Measurements from ENCODE around the gene NKD1.
"Not testable (repeated sequence)": the region's sequence is repeated elsewhere in the genome, so short reads cannot be mapped to it uniquely, and the experiment has no call there.

The NKD1 gene

GRCh38 chr16:50576403-50577113, 28.4 kb downstream of the NKD1 start:
- H3K4me3 ChIP-seq (ENCODE audit: low read length) = no peak overlapping the region
- no peak overlapping the region for H3K9ac ChIP-seq (ENCODE audit: low read length)
- H3K27me3 ChIP-seq (ENCODE audit: control insufficient read depth, insufficient read depth, low read length) = no peaks in the 10 kb centered on the region
- no peak overlapping the region for H3K27ac ChIP-seq (ENCODE audit: low read length)
- H3K36me3 ChIP-seq (ENCODE audit: control insufficient read depth, low read depth, low read length) = no peaks in the 10 kb centered on the region
- peaks cover 5% of the 10 kb centered on the region for H3K4me1 ChIP-seq (ENCODE audit: control insufficient read depth, low read depth, low read length)
- H3K9me3 ChIP-seq (ENCODE audit: control insufficient read depth, low read depth, low read length) = no peaks in the 10 kb centered on the region

- Histone ChIP-seq H3K9me3 (ENCODE audit: control insufficient read depth, low read depth, low read length) (no peaks in the 10 kb centered on the region), H3K27ac (ENCODE audit: low read length) (no peak overlapping the region), H3K4me1 (ENCODE audit: control insufficient read depth, low read depth, low read length) (peaks cover 5% of the 10 kb centered on the region), H3K9ac (ENCODE audit: low read length) (no peak overlapping the region), H3K27me3 (ENCODE audit: control insufficient read depth, insufficient read depth, low read length) (no peaks in the 10 kb centered on the region), H3K4me3 (ENCODE audit: low read length) (no peak overlapping the region), H3K36me3 (ENCODE audit: control insufficient read depth, low read depth, low read length) (no peaks in the 10 kb centered on the region)
Measured at GRCh38 chr16:50578137-50578536, 29.9 kb downstream of the NKD1 start.

- not testable (repeated sequence) for H3K4me1 ChIP-seq (ENCODE audit: control insufficient read depth, low read depth, low read length); H3K9ac ChIP-seq (ENCODE audit: low read length)
Measured at GRCh38 chr16:50579373-50579772, 31.2 kb downstream of the NKD1 start.

GRCh38 chr16:50580180-50580798, 32.1 kb downstream of the NKD1 start:
- Histone ChIP-seq H3K9me3 (ENCODE audit: control insufficient read depth, low read depth, low read length) (no peaks in the 10 kb centered on the region), H3K27me3 (ENCODE audit: control insufficient read depth, insufficient read depth, low read length) (no peaks in the 10 kb centered on the region), H3K4me1 (ENCODE audit: control insufficient read depth, low read depth, low read length) (peaks cover 5% of the 10 kb centered on the region), H3K9ac (ENCODE audit: low read length) (no peak overlapping the region), H3K36me3 (ENCODE audit: control insufficient read depth, low read depth, low read length) (no peaks in the 10 kb centered on the region), H3K27ac (ENCODE audit: low read length) (no peak overlapping the region), H3K4me3 (ENCODE audit: low read length) (no peak overlapping the region)

More at GRCh38 chr16:50579373-50579772, 31.2 kb downstream of the NKD1 start:
- not testable (repeated sequence) for H3K9me3 ChIP-seq (ENCODE audit: control insufficient read depth, low read depth, low read length); H3K27me3 ChIP-seq (ENCODE audit: control insufficient read depth, insufficient read depth, low read length); H3K4me3 ChIP-seq (ENCODE audit: low read length); H3K36me3 ChIP-seq (ENCODE audit: control insufficient read depth, low read depth, low read length); H3K27ac ChIP-seq (ENCODE audit: low read length)

DNA sequence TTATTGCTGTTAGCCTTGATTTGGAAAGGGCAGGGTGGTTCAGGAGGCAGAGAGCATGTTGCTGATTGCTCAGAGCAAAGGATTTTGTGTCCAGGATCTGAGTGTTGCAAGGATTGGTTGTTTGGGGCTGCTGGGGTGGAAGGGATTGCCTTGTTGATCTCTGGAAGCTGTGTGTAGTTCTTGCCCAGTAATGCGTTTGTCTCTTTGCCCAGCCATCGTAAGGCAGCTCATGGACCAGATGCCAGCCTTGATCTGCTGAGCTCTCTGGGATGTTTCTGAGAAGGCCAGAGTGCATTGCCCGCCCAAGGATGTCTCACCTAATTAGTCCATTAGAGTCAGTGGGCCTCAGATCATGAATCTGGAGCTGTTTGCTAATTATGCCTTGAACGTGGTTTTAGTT, 33.6 kb downstream of the NKD1 start:
- peaks cover 5% of the 10 kb centered on the region for H3K4me1 ChIP-seq (ENCODE audit: control insufficient read depth, low read depth, low read length)
- H3K9ac ChIP-seq (ENCODE audit: low read length) = no peak overlapping the region
- H3K36me3 ChIP-seq (ENCODE audit: control insufficient read depth, low read depth, low read length) = no peaks in the 10 kb centered on the region
- H3K9me3 ChIP-seq (ENCODE audit: control insufficient read depth, low read depth, low read length) = no peaks in the 10 kb centered on the region
- no peaks in the 10 kb centered on the region for H3K27me3 ChIP-seq (ENCODE audit: control insufficient read depth, insufficient read depth, low read length)
- H3K27ac ChIP-seq (ENCODE audit: low read length) = no peak overlapping the region
- H3K4me3 ChIP-seq (ENCODE audit: low read length) = no peak overlapping the region

DNA sequence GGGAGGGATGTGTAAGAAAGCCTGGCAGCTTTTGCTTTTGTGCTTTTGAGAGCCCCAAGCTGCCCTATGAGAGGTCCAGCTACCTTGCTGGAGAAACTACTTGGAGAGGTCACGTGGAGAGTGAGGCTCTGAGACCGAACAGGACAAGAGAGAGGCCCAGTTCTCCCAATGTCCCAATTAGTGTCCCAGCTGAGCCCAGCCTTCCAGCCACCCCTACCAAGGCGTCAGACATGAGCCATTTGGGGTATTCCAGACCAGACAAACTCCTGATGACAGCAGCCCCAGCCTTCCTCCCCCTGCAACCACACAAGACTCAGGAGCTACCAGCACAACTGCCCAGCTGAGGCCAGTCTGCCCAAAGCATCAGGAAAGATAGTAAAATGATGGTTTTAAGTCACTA, 35.0 kb downstream of the NKD1 start:
- Histone ChIP-seq H3K36me3 (ENCODE audit: control insufficient read depth, low read depth, low read length) (no peaks in the 10 kb centered on the region), H3K9ac (ENCODE audit: low read length) (no peak overlapping the region), H3K4me3 (ENCODE audit: low read length) (no peak overlapping the region), H3K27ac (ENCODE audit: low read length) (no peak overlapping the region), H3K27me3 (ENCODE audit: control insufficient read depth, insufficient read depth, low read length) (no peaks in the 10 kb centered on the region), H3K4me1 (ENCODE audit: control insufficient read depth, low read depth, low read length) (peaks cover 5% of the 10 kb centered on the region), H3K9me3 (ENCODE audit: control insufficient read depth, low read depth, low read length) (no peaks in the 10 kb centered on the region)

GRCh38 chr16:50584033-50584722, 36.0 kb downstream of the NKD1 start:
- peaks cover 5% of the 10 kb centered on the region for H3K4me1 ChIP-seq (ENCODE audit: control insufficient read depth, low read depth, low read length)
- no peaks in the 10 kb centered on the region for H3K9me3 ChIP-seq (ENCODE audit: control insufficient read depth, low read depth, low read length)
- H3K36me3 ChIP-seq (ENCODE audit: control insufficient read depth, low read depth, low read length) = no peaks in the 10 kb centered on the region
- no peak overlapping the region for H3K4me3 ChIP-seq (ENCODE audit: low read length)
- H3K27ac ChIP-seq (ENCODE audit: low read length) = no peak overlapping the region
- H3K9ac ChIP-seq (ENCODE audit: low read length) = no peak overlapping the region
- no peaks in the 10 kb centered on the region for H3K27me3 ChIP-seq (ENCODE audit: control insufficient read depth, insufficient read depth, low read length)

- Histone ChIP-seq H3K36me3 (ENCODE audit: control insufficient read depth, low read depth, low read length) (no peaks in the 10 kb centered on the region), H3K27ac (ENCODE audit: low read length) (no peak overlapping the region), H3K4me1 (ENCODE audit: control insufficient read depth, low read depth, low read length) (peaks cover 5% of the 10 kb centered on the region), H3K9me3 (ENCODE audit: control insufficient read depth, low read depth, low read length) (no peaks in the 10 kb centered on the region), H3K27me3 (ENCODE audit: control insufficient read depth, insufficient read depth, low read length) (no peaks in the 10 kb centered on the region), H3K9ac (ENCODE audit: low read length) (no peak overlapping the region), H3K4me3 (ENCODE audit: low read length) (no peak overlapping the region)
Measured at GRCh38 chr16:50585331-50585776, 37.2 kb downstream of the NKD1 start.

GRCh38 chr16:50587543-50587942, 39.3 kb downstream of the NKD1 start:
- no peaks in the 10 kb centered on the region for H3K9me3 ChIP-seq (ENCODE audit: control insufficient read depth, low read depth, low read length)
- no peaks in the 10 kb centered on the region for H3K36me3 ChIP-seq (ENCODE audit: control insufficient read depth, low read depth, low read length)
- H3K4me3 ChIP-seq (ENCODE audit: low read length) = no peak overlapping the region
- no peak overlapping the region for H3K9ac ChIP-seq (ENCODE audit: low read length)
- no peaks in the 10 kb centered on the region for H3K27me3 ChIP-seq (ENCODE audit: control insufficient read depth, insufficient read depth, low read length)
- no peak overlapping the region for H3K27ac ChIP-seq (ENCODE audit: low read length)
- H3K4me1 ChIP-seq (ENCODE audit: control insufficient read depth, low read depth, low read length) = no peaks in the 10 kb centered on the region

DNA sequence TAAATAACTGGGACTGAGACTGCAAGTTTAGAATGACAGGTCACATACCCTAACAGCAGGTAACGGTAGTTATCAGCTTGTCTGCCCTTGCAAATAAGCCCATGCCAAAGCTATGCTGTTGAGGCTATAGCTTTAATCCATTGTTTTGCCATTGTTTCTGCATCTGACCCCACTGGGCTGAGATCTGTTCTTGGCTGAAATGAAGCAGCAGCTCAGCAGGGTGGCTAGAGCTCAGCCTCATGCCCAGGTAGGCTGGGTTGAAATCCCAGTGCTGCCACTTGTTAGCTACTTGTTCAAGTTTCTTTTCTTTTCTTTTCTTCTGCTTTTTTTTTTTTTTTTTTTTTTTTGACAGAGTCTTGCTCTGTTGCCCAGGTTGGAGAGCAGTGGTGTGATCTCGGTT, 40.1 kb downstream of the NKD1 start:
- Histone ChIP-seq H3K9me3 (ENCODE audit: control insufficient read depth, low read depth, low read length) (no peaks in the 10 kb centered on the region), H3K4me1 (ENCODE audit: control insufficient read depth, low read depth, low read length) (no peaks in the 10 kb centered on the region), H3K9ac (ENCODE audit: low read length) (no peak overlapping the region), H3K27ac (ENCODE audit: low read length) (no peak overlapping the region), H3K36me3 (ENCODE audit: control insufficient read depth, low read depth, low read length) (no peaks in the 10 kb centered on the region), H3K4me3 (ENCODE audit: low read length) (no peak overlapping the region), H3K27me3 (ENCODE audit: control insufficient read depth, insufficient read depth, low read length) (no peaks in the 10 kb centered on the region)

GRCh38 chr16:50591209-50591608, 43.0 kb downstream of the NKD1 start:
- H3K4me1 ChIP-seq (ENCODE audit: control insufficient read depth, low read depth, low read length) = peaks cover 8% of the 10 kb centered on the region
- H3K9me3 ChIP-seq (ENCODE audit: control insufficient read depth, low read depth, low read length) = no peaks in the 10 kb centered on the region
- no peaks in the 10 kb centered on the region for H3K27me3 ChIP-seq (ENCODE audit: control insufficient read depth, insufficient read depth, low read length)
- H3K27ac ChIP-seq (ENCODE audit: low read length) = no peak overlapping the region
- no peak overlapping the region for H3K4me3 ChIP-seq (ENCODE audit: low read length)
- H3K36me3 ChIP-seq (ENCODE audit: control insufficient read depth, low read depth, low read length) = no peaks in the 10 kb centered on the region
- no peak overlapping the region for H3K9ac ChIP-seq (ENCODE audit: low read length)
